ENCODE measurements around the gene WDFY1. TPM values are rescaled to one million over a fixed set of nuclear protein-coding genes. Genes with fewer than 3 reads are reported as not detected.

The WDFY1 gene
- polyA plus RNA-seq, 1 donor: 56.7 TPM

- H3K4me1 ChIP-seq (ENCODE audit: control insufficient read depth, insufficient read depth, low read length): peaks cover 20% of the 10 kb centered on the region
- DNase-seq: no peak
- no peak overlapping the region for H3K27ac ChIP-seq (ENCODE audit: low read length)
- no peaks in the 10 kb centered on the region for H3K27me3 ChIP-seq (ENCODE audit: control insufficient read depth, insufficient read depth, low read length)
- no peaks in the 10 kb centered on the region for H3K36me3 ChIP-seq (ENCODE audit: control insufficient read depth, insufficient read depth, low read length)
- no peak overlapping the region for H3K4me3 ChIP-seq (ENCODE audit: low read length)
- 50% methylated on average over 1 of the region's 6 CpGs for WGBS (ENCODE audit: insufficient coverage, low lambda C conversion rate)
- H3K9me3 ChIP-seq (ENCODE audit: control insufficient read depth, low read depth, low read length): no peaks in the 10 kb centered on the region
Measured at GRCh38 chr2:223932816-223933800, 12.0 kb downstream of the WDFY1 start.

GRCh38 chr2:223930103-223930976, 14.8 kb downstream of the WDFY1 start:
- 0% methylated on average over 1 of the region's 23 CpGs for WGBS (ENCODE audit: insufficient coverage, low lambda C conversion rate)

GRCh38 chr2:223929571-223930102, 15.5 kb downstream of the WDFY1 start:
- Histone ChIP-seq H3K4me3 (ENCODE audit: low read length) (no peak overlapping the region), H3K27ac (ENCODE audit: low read length) (no peak overlapping the region), H3K9me3 (ENCODE audit: control insufficient read depth, low read depth, low read length) (peaks cover 10% of the 10 kb centered on the region), H3K36me3 (ENCODE audit: control insufficient read depth, insufficient read depth, low read length) (peaks cover 2% of the 10 kb centered on the region), H3K27me3 (ENCODE audit: control insufficient read depth, insufficient read depth, low read length) (no peaks in the 10 kb centered on the region), H3K4me1 (ENCODE audit: control insufficient read depth, insufficient read depth, low read length) (peaks cover 5% of the 10 kb centered on the region)
- DNase-seq: no peak
- 44% methylated on average over 1 of the region's 4 CpGs for WGBS (ENCODE audit: insufficient coverage, low lambda C conversion rate)

More at GRCh38 chr2:223930103-223930976, 14.8 kb downstream of the WDFY1 start:
- H3K27ac ChIP-seq (ENCODE audit: low read length): no peak overlapping the region
- peak in 1 of 2 donors; percentile 55 for DNase-seq
- H3K9me3 ChIP-seq (ENCODE audit: control insufficient read depth, low read depth, low read length): peaks cover 10% of the 10 kb centered on the region
- H3K4me1 ChIP-seq (ENCODE audit: control insufficient read depth, insufficient read depth, low read length): peaks cover 5% of the 10 kb centered on the region
- H3K36me3 ChIP-seq (ENCODE audit: control insufficient read depth, insufficient read depth, low read length): peaks cover under 1% of the 10 kb centered on the region
- no peak overlapping the region for H3K4me3 ChIP-seq (ENCODE audit: low read length)
- no peaks in the 10 kb centered on the region for H3K27me3 ChIP-seq (ENCODE audit: control insufficient read depth, insufficient read depth, low read length)

- H3K4me3 ChIP-seq (ENCODE audit: low read length): no peak overlapping the region
- WGBS (ENCODE audit: insufficient coverage, low lambda C conversion rate): no CpG with 5 or more reads among the region's 7 CpGs
- H3K36me3 ChIP-seq (ENCODE audit: control insufficient read depth, insufficient read depth, low read length): peaks cover 2% of the 10 kb centered on the region
- H3K9me3 ChIP-seq (ENCODE audit: control insufficient read depth, low read depth, low read length): peaks cover 10% of the 10 kb centered on the region
- H3K27me3 ChIP-seq (ENCODE audit: control insufficient read depth, insufficient read depth, low read length): no peaks in the 10 kb centered on the region
- no peak overlapping the region for H3K27ac ChIP-seq (ENCODE audit: low read length)
- peaks cover 5% of the 10 kb centered on the region for H3K4me1 ChIP-seq (ENCODE audit: control insufficient read depth, insufficient read depth, low read length)
- no peak for DNase-seq
Measured at GRCh38 chr2:223928113-223929006, 16.8 kb downstream of the WDFY1 start.

- 86% methylated on average over 1 of the region's 3 CpGs for WGBS (ENCODE audit: insufficient coverage, low lambda C conversion rate)
- Histone ChIP-seq H3K27me3 (ENCODE audit: control insufficient read depth, insufficient read depth, low read length) (no peaks in the 10 kb centered on the region), H3K27ac (ENCODE audit: low read length) (no peak overlapping the region), H3K9me3 (ENCODE audit: control insufficient read depth, low read depth, low read length) (peaks cover 11% of the 10 kb centered on the region), H3K36me3 (ENCODE audit: control insufficient read depth, insufficient read depth, low read length) (peaks cover 2% of the 10 kb centered on the region), H3K4me1 (ENCODE audit: control insufficient read depth, insufficient read depth, low read length) (peaks cover 3% of the 10 kb centered on the region), H3K4me3 (ENCODE audit: low read length) (no peak overlapping the region)
- DNase-seq: no peak
Measured at GRCh38 chr2:223925106-223925505, 20.0 kb downstream of the WDFY1 start.

GRCh38 chr2:223923976-223924375, 21.2 kb downstream of the WDFY1 start:
- WGBS (ENCODE audit: insufficient coverage, low lambda C conversion rate): 100% methylated on average over 1 of the region's 2 CpGs
- peaks cover 7% of the 10 kb centered on the region for H3K36me3 ChIP-seq (ENCODE audit: control insufficient read depth, insufficient read depth, low read length)

GRCh38 chr2:223922308-223922707, 22.8 kb downstream of the WDFY1 start:
- Histone ChIP-seq H3K27me3 (ENCODE audit: control insufficient read depth, insufficient read depth, low read length) (no peaks in the 10 kb centered on the region), H3K4me1 (ENCODE audit: control insufficient read depth, insufficient read depth, low read length) (no peaks in the 10 kb centered on the region), H3K27ac (ENCODE audit: low read length) (no peak overlapping the region), H3K4me3 (ENCODE audit: low read length) (no peak overlapping the region), H3K9me3 (ENCODE audit: control insufficient read depth, low read depth, low read length) (peaks cover 9% of the 10 kb centered on the region), H3K36me3 (ENCODE audit: control insufficient read depth, insufficient read depth, low read length) (peaks cover 12% of the 10 kb centered on the region)
- WGBS (ENCODE audit: insufficient coverage, low lambda C conversion rate): no CpG with 5 or more reads among the region's 3 CpGs
- DNase-seq: no peak

More at GRCh38 chr2:223923976-223924375, 21.2 kb downstream of the WDFY1 start:
- Histone ChIP-seq H3K9me3 (ENCODE audit: control insufficient read depth, low read depth, low read length) (peaks cover 12% of the 10 kb centered on the region), H3K4me1 (ENCODE audit: control insufficient read depth, insufficient read depth, low read length) (no peaks in the 10 kb centered on the region), H3K4me3 (ENCODE audit: low read length) (no peak overlapping the region), H3K27me3 (ENCODE audit: control insufficient read depth, insufficient read depth, low read length) (no peaks in the 10 kb centered on the region), H3K27ac (ENCODE audit: low read length) (no peak overlapping the region)
- no peak for DNase-seq

GRCh38 chr2:223921204-223921603, 23.9 kb downstream of the WDFY1 start:
- Histone ChIP-seq H3K27ac (ENCODE audit: low read length) (no peak overlapping the region), H3K4me3 (ENCODE audit: low read length) (no peak overlapping the region), H3K4me1 (ENCODE audit: control insufficient read depth, insufficient read depth, low read length) (no peaks in the 10 kb centered on the region), H3K36me3 (ENCODE audit: control insufficient read depth, insufficient read depth, low read length) (peaks cover 21% of the 10 kb centered on the region), H3K9me3 (ENCODE audit: control insufficient read depth, low read depth, low read length) (peaks cover 2% of the 10 kb centered on the region), H3K27me3 (ENCODE audit: control insufficient read depth, insufficient read depth, low read length) (no peaks in the 10 kb centered on the region)
- no peak for DNase-seq

GRCh38 chr2:223920109-223920508, 25.0 kb downstream of the WDFY1 start:
- H3K27ac ChIP-seq (ENCODE audit: low read length): no peak overlapping the region
- DNase-seq: no peak
- no CpG with 5 or more reads among the region's 4 CpGs for WGBS (ENCODE audit: insufficient coverage, low lambda C conversion rate)

More at GRCh38 chr2:223920109-223920508, 25.0 kb downstream of the WDFY1 start:
- no peaks in the 10 kb centered on the region for H3K27me3 ChIP-seq (ENCODE audit: control insufficient read depth, insufficient read depth, low read length)
- peaks cover 26% of the 10 kb centered on the region for H3K36me3 ChIP-seq (ENCODE audit: control insufficient read depth, insufficient read depth, low read length)
- no peak overlapping the region for H3K4me3 ChIP-seq (ENCODE audit: low read length)
- no peaks in the 10 kb centered on the region for H3K4me1 ChIP-seq (ENCODE audit: control insufficient read depth, insufficient read depth, low read length)
- H3K9me3 ChIP-seq (ENCODE audit: control insufficient read depth, low read depth, low read length): peaks cover 2% of the 10 kb centered on the region

All from large intestine (tissue), 3 donors.